ENCODE data around the gene CARNS1. TPM values are rescaled to one million over a fixed set of nuclear protein-coding genes. Genes with fewer than 3 reads are reported as not detected.

The CARNS1 gene
- total RNA-seq, 1 donor from 2014 or later = 1.5 TPM

- no peak for DNase-seq (ENCODE audit: extremely low spot score, unreplicated experiment)
- H3K36me3 Mint-ChIP-seq = no peaks in the 10 kb centered on the region
- no peak overlapping the region for H3K27ac Mint-ChIP-seq
- H3K4me1 Mint-ChIP-seq (ENCODE audit: unreplicated experiment) = peaks cover 12% of the 10 kb centered on the region
- no peaks in the 10 kb centered on the region for H3K9me3 Mint-ChIP-seq
- no peak for TF ChIP-seq CTCF (conservative IDR thresholded peaks at IDR 0.05)
- H3K4me3 Mint-ChIP-seq = no peak overlapping the region
- H3K27me3 Mint-ChIP-seq = peaks cover 28% of the 10 kb centered on the region
These were observed 28.0 kb upstream of the CARNS1 start for GRCh38 chr11:67387518-67387917.

GRCh38 chr11:67389477-67389876 lies 26.0 kb upstream of the CARNS1 start:
- DNase-seq (ENCODE audit: extremely low spot score, unreplicated experiment) = no peak
- Mint-ChIP-seq H3K36me3 (no peaks in the 10 kb centered on the region), H3K27me3 (peaks cover 24% of the 10 kb centered on the region), H3K27ac (peak overlapping the region; percentile 79), H3K4me3 (peak overlapping the region; percentile 87), H3K4me1 (ENCODE audit: unreplicated experiment) (peaks cover 18% of the 10 kb centered on the region), H3K9me3 (no peaks in the 10 kb centered on the region)
- peak; percentile 76 for TF ChIP-seq CTCF (conservative IDR thresholded peaks at IDR 0.05)

GRCh38 chr11:67390947-67391303 lies 24.6 kb upstream of the CARNS1 start:
- no peak for TF ChIP-seq CTCF (conservative IDR thresholded peaks at IDR 0.05)
- H3K36me3 Mint-ChIP-seq = no peaks in the 10 kb centered on the region
- peaks cover 11% of the 10 kb centered on the region for H3K27me3 Mint-ChIP-seq
- no peaks in the 10 kb centered on the region for H3K9me3 Mint-ChIP-seq
- peaks cover 18% of the 10 kb centered on the region for H3K4me1 Mint-ChIP-seq (ENCODE audit: unreplicated experiment)
- no peak for DNase-seq (ENCODE audit: extremely low spot score, unreplicated experiment)
- H3K4me3 Mint-ChIP-seq = peak overlapping the region; percentile 92
- peak overlapping the region; percentile 85 for H3K27ac Mint-ChIP-seq

- DNase-seq (ENCODE audit: extremely low spot score, unreplicated experiment) = peak; percentile 96
- no peaks in the 10 kb centered on the region for H3K36me3 Mint-ChIP-seq
- TF ChIP-seq CTCF (conservative IDR thresholded peaks at IDR 0.05) = no peak
- peaks cover 18% of the 10 kb centered on the region for H3K4me1 Mint-ChIP-seq (ENCODE audit: unreplicated experiment)
- H3K4me3 Mint-ChIP-seq = peak within 1 kb of the TSS; percentile 92
- H3K27me3 Mint-ChIP-seq = peaks cover 11% of the 10 kb centered on the region
- no peaks in the 10 kb centered on the region for H3K9me3 Mint-ChIP-seq
- H3K27ac Mint-ChIP-seq = peak within 1 kb of the TSS; percentile 85
These were observed 23.9 kb upstream of the CARNS1 start, which contains the start of gene RAD9A for GRCh38 chr11:67391304-67392182. TSS of gene RAD9A (plus strand) at chr11:67391986. CDS start at chr11:67392045, 59 bp downstream.

- Mint-ChIP-seq H3K4me1 (ENCODE audit: unreplicated experiment) (peaks cover 18% of the 10 kb centered on the region), H3K4me3 (peak overlapping the region; percentile 92)
These were observed 23.2 kb upstream of the CARNS1 start for GRCh38 chr11:67392183-67392715.

More at GRCh38 chr11:67392183-67392715, 23.2 kb upstream of the CARNS1 start:
- TF ChIP-seq CTCF (conservative IDR thresholded peaks at IDR 0.05) = no peak
- no peak for DNase-seq (ENCODE audit: extremely low spot score, unreplicated experiment)
- Mint-ChIP-seq H3K27me3 (peaks cover 4% of the 10 kb centered on the region), H3K27ac (peak overlapping the region; percentile 63), H3K36me3 (no peaks in the 10 kb centered on the region), H3K9me3 (no peaks in the 10 kb centered on the region)

All from type B pancreatic cell (in vitro differentiated cells).